ENCODE measurements around the gene FOXE1. TPM values are rescaled to one million over a fixed set of nuclear protein-coding genes. Genes with fewer than 3 reads are reported as not detected.

The FOXE1 gene
- total and polyA plus RNA-seq, 10 of the 15 experiments (the other 5 are each of a cell fraction or from before 2014, with no cell fraction given) = not detected

GRCh38 chr9:97866848-97867247, 13.8 kb downstream of the FOXE1 start:
- H2AFZ ChIP-seq (ENCODE audit: control insufficient read depth, low read depth, low read length) = no peak overlapping the region
- peaks cover 0 to 2% of the 10 kb centered on the region in 2 experiments; a peak in 1 of 4 replicates for H3K27me3 ChIP-seq (replicated peaks in 1 of 2; ENCODE audit: control insufficient read depth in 2 of 2, insufficient read depth in 2 of 2, low read length in 1 of 2)
- in situ Hi-C loops (cut with MboI) = no loop called here
- no peaks in the 10 kb centered on the region for H3K36me3 ChIP-seq (ENCODE audit: control insufficient read depth in 2 of 2, insufficient read depth in 2 of 2, low read length in 1 of 2)
- no peaks in the 10 kb centered on the region for H3K79me2 ChIP-seq (ENCODE audit: control insufficient read depth, insufficient read depth, low read length)
- DNase-seq (ENCODE audit: low read depth, low spot score) (peak; percentile 26), ATAC-seq (peak; percentile 77), FAIRE-seq (peak; percentile 84)
- ChIA-PET CTCF (interaction anchor here (1.0 to 1.6 kb wide), 3 partner anchors 23 to 93 kb away, joined by 3 to 6 read pairs (median 4); partner anchors contain the start of gene TRMO), POLR2A (interaction anchor here (0.7 kb wide), 1 partner anchor 1856 kb away, joined by 4 read pairs; no protein-coding TSS in a partner anchor), SMC1A (ENCODE audit: uncharacterized antibody, unreplicated experiment) (interaction anchor here (0.7 to 1.4 kb wide), 2 partner anchors 21 to 113 kb away, joined by 3 to 5 read pairs; no protein-coding TSS in a partner anchor), RAD21 (ENCODE audit: unreplicated experiment) (no interaction called here)
- no peak overlapping the region; the same call in 1 of the 2 replicates for H3K4me2 ChIP-seq (ENCODE audit: control insufficient read depth, insufficient read depth)
- H4K20me1 ChIP-seq (ENCODE audit: control insufficient read depth, insufficient read depth) = no peaks in the 10 kb centered on the region
- no peak overlapping the region for H3K4me3 ChIP-seq
- H3K27ac ChIP-seq (ENCODE audit: control insufficient read depth, insufficient read depth) = no peak overlapping the region
- H3K9ac ChIP-seq (ENCODE audit: control insufficient read depth, insufficient read depth, low read length) = no peak overlapping the region
- BruUV-seq (replicated peaks) = no TSS peak
- intact Hi-C loops (cut with micrococcal nuclease; ENCODE audit: unreplicated experiment) = no loop called here
- H3K4me1 ChIP-seq (ENCODE audit: control insufficient read depth, insufficient read depth, low read length) = peaks cover 6% of the 10 kb centered on the region; the same call in 1 of the 2 replicates
- peaks cover 4% of the 10 kb centered on the region; the same call in 2 of the 3 replicates for H3K9me3 ChIP-seq (replicated peaks; ENCODE audit: control insufficient read depth, insufficient read depth, low read length)
- no peak for TF ChIP-seq TBL1XR1 (IDR thresholded peaks at IDR 0.05; ENCODE audit: low read depth, low read length)
- no peak for TF ChIP-seq BCLAF1 (IDR thresholded peaks at IDR 0.05)
- no peak for TF ChIP-seq STAT3 (IDR thresholded peaks at IDR 0.05; ENCODE audit: low read depth, low read length)
- TF ChIP-seq TARDBP (IDR thresholded peaks at IDR 0.05; ENCODE audit: borderline replicate concordance) = no peak
- TF ChIP-seq, protein P1, sequence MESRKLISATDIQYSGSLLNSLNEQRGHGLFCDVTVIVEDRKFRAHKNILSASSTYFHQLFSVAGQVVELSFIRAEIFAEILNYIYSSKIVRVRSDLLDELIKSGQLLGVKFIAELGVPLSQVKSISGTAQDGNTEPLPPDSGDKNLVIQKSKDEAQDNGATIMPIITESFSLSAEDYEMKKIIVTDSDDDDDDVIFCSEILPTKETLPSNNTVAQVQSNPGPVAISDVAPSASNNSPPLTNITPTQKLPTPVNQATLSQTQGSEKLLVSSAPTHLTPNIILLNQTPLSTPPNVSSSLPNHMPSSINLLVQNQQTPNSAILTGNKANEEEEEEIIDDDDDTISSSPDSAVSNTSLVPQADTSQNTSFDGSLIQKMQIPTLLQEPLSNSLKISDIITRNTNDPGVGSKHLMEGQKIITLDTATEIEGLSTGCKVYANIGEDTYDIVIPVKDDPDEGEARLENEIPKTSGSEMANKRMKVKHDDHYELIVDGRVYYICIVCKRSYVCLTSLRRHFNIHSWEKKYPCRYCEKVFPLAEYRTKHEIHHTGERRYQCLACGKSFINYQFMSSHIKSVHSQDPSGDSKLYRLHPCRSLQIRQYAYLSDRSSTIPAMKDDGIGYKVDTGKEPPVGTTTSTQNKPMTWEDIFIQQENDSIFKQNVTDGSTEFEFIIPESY (IDR thresholded peaks at IDR 0.05) = no peak
- TF ChIP-seq NFXL1 (IDR thresholded peaks at IDR 0.05; ENCODE audit: borderline replicate concordance) = no peak
- no peak for TF ChIP-seq ATF3 (IDR thresholded peaks at IDR 0.05; ENCODE audit: borderline replicate concordance, extremely low read depth, low read depth, low read length)
- TF ChIP-seq PAX8 (IDR thresholded peaks at IDR 0.05) = no peak
- TF ChIP-seq SUPT20H (IDR thresholded peaks at IDR 0.05; ENCODE audit: borderline replicate concordance, control insufficient read depth, low read depth, low read length) = no peak
- TF ChIP-seq TAF1 (IDR thresholded peaks at IDR 0.05; ENCODE audit: borderline replicate concordance, low read depth, low read length) = no peak
- no peak for TF ChIP-seq ASH2L (IDR thresholded peaks at IDR 0.05; ENCODE audit: borderline replicate concordance, low read depth)
- TF ChIP-seq RELA (IDR thresholded peaks at IDR 0.05; ENCODE audit: borderline replicate concordance, partially characterized antibody) = no peak
- no peak for TF ChIP-seq YY1 (IDR thresholded peaks at IDR 0.05; ENCODE audit: low read depth, low read length)
- TF ChIP-seq POLR2A (IDR thresholded peaks at IDR 0.05; ENCODE audit: low read depth, low read length) = no peak
- TF ChIP-seq SMC3 (IDR thresholded peaks at IDR 0.05; ENCODE audit: borderline replicate concordance, low read length) = no peak
- TF ChIP-seq, protein P2, sequence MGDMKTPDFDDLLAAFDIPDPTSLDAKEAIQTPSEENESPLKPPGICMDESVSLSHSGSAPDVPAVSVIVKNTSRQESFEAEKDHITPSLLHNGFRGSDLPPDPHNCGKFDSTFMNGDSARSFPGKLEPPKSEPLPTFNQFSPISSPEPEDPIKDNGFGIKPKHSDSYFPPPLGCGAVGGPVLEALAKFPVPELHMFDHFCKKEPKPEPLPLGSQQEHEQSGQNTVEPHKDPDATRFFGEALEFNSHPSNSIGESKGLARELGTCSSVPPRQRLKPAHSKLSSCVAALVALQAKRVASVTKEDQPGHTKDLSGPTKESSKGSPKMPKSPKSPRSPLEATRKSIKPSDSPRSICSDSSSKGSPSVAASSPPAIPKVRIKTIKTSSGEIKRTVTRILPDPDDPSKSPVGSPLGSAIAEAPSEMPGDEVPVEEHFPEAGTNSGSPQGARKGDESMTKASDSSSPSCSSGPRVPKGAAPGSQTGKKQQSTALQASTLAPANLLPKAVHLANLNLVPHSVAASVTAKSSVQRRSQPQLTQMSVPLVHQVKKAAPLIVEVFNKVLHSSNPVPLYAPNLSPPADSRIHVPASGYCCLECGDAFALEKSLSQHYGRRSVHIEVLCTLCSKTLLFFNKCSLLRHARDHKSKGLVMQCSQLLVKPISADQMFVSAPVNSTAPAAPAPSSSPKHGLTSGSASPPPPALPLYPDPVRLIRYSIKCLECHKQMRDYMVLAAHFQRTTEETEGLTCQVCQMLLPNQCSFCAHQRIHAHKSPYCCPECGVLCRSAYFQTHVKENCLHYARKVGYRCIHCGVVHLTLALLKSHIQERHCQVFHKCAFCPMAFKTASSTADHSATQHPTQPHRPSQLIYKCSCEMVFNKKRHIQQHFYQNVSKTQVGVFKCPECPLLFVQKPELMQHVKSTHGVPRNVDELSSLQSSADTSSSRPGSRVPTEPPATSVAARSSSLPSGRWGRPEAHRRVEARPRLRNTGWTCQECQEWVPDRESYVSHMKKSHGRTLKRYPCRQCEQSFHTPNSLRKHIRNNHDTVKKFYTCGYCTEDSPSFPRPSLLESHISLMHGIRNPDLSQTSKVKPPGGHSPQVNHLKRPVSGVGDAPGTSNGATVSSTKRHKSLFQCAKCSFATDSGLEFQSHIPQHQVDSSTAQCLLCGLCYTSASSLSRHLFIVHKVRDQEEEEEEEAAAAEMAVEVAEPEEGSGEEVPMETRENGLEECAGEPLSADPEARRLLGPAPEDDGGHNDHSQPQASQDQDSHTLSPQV (IDR thresholded peaks at IDR 0.05) = no peak
- no peak for TF ChIP-seq EED (IDR thresholded peaks at IDR 0.05; ENCODE audit: low read depth)
